ENCODE data around the gene MRPL4. TPM values are rescaled to one million over a fixed set of nuclear protein-coding genes. Genes with fewer than 3 reads are reported as not detected.

MRPL4 gene
- total and polyA plus RNA-seq, 2 of the 13 experiments (the other 11 are each of a cell fraction or from before 2014, with no cell fraction given): 40.6 to 42.5 TPM

DNA sequence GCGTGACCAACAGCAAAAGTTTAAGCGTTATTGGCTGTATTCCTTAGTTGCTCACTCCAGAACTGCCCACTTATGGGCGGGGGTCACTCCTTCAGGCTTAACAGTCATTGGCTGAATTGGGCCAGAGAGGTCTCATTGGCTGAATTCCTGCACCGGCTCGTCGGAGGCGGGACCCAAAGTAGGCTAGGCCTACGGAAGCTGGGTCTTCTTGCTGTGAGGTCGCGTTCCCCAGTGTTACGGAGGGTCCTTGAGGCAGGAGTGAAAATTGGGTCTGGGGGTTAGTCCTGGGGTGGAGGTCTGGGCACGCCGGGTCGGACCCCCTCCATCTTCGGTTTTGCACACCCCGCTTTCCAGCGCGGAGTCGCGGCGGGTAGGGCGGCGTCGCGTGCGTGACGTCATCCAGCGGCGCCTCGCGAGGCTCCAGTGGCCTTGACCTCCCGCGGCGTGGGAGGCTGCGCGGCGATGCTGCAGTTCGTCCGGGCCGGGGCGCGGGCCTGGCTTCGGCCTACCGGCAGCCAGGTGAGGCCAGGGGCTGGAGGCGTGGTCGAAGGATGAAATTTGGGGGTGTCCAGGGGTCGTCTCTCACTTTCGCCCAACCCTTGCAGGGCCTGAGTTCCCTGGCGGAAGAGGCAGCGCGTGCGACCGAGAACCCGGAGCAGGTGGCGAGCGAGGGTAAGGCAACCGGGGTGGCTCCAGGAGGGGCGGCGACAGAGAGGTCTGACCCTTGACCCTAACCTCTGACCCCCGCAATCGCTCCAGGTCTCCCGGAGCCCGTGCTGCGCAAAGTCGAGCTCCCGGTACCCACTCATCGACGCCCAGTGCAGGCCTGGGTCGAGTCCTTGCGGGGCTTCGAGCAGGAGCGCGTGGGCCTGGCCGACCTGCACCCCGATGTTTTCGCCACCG, at the start of gene MRPL4 (continued):
- TF ChIP-seq, protein P1, sequence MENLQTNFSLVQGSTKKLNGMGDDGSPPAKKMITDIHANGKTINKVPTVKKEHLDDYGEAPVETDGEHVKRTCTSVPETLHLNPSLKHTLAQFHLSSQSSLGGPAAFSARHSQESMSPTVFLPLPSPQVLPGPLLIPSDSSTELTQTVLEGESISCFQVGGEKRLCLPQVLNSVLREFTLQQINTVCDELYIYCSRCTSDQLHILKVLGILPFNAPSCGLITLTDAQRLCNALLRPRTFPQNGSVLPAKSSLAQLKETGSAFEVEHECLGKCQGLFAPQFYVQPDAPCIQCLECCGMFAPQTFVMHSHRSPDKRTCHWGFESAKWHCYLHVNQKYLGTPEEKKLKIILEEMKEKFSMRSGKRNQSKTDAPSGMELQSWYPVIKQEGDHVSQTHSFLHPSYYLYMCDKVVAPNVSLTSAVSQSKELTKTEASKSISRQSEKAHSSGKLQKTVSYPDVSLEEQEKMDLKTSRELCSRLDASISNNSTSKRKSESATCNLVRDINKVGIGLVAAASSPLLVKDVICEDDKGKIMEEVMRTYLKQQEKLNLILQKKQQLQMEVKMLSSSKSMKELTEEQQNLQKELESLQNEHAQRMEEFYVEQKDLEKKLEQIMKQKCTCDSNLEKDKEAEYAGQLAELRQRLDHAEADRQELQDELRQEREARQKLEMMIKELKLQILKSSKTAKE (CRISPR knock-in tag; IDR thresholded peaks at IDR 0.05; ENCODE audit: borderline replicate concordance): peak; percentile 58; the same call in 1 of the 2 replicates
- TF ChIP-seq, protein P2, sequence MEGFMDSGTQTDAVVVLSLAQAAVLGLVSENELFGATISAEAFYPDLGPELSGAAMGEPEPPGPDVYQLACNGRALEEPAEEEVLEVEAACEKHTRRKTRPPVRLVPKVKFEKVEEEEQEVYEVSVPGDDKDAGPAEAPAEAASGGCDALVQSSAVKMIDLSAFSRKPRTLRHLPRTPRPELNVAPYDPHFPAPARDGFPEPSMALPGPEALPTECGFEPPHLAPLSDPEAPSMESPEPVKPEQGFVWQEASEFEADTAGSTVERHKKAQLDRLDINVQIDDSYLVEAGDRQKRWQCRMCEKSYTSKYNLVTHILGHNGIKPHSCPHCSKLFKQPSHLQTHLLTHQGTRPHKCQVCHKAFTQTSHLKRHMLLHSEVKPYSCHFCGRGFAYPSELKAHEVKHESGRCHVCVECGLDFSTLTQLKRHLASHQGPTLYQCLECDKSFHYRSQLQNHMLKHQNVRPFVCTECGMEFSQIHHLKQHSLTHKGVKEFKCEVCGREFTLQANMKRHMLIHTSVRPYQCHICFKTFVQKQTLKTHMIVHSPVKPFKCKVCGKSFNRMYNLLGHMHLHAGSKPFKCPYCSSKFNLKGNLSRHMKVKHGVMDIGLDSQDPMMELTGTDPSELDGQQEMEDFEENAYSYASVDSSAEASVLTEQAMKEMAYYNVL (CRISPR knock-in tag; IDR thresholded peaks at IDR 0.05; ENCODE audit: borderline replicate concordance): peak; percentile 62; the same call in 1 of the 2 replicates
- TF ChIP-seq FIP1L1 (IDR thresholded peaks at IDR 0.05; ENCODE audit: borderline replicate concordance, insufficient read depth, low read depth, low read length) (no peak), SIN3A (IDR thresholded peaks at IDR 0.05; ENCODE audit: borderline replicate concordance, low read depth, low read length) (peak; percentile 90; the same call in 1 of the 2 replicates), POLR2A (IDR thresholded peaks at IDR 0.05; ENCODE audit: insufficient read depth in 1 of 2, low read depth in 2 of 2, low read length in 2 of 2) (peak; percentile 81 to 87), ZNF496 (CRISPR knock-in tag; IDR thresholded peaks at IDR 0.05; ENCODE audit: insufficient replicate concordance) (no peak), ZNF468 (CRISPR knock-in tag; IDR thresholded peaks at IDR 0.05) (0 out of 2 replicates have a peak, but pooled peaks have one; percentile 18), RFX5 (IDR thresholded peaks at IDR 0.05; ENCODE audit: low read depth, low read length) (peak; percentile 28; the same call in 1 of the 2 replicates), ZNF629 (CRISPR knock-in tag; conservative IDR thresholded peaks at IDR 0.05) (peak; percentile 18; the same call in 1 of the 2 replicates), ZNF138 (CRISPR knock-in tag; IDR thresholded peaks at IDR 0.05; ENCODE audit: low read depth) (peak; percentile 68; the same call in 1 of the 2 replicates), NRL (CRISPR knock-in tag; IDR thresholded peaks at IDR 0.05; ENCODE audit: borderline replicate concordance) (peak; percentile 79; the same call in 1 of the 2 replicates), ZNF207 (IDR thresholded peaks at IDR 0.05; ENCODE audit: borderline replicate concordance) (no peak), ZNF775 (CRISPR knock-in tag; IDR thresholded peaks at IDR 0.05; ENCODE audit: borderline replicate concordance) (0 out of 2 replicates have a peak, but pooled peaks have one; percentile 54)
- TF ChIP-seq, protein P3, sequence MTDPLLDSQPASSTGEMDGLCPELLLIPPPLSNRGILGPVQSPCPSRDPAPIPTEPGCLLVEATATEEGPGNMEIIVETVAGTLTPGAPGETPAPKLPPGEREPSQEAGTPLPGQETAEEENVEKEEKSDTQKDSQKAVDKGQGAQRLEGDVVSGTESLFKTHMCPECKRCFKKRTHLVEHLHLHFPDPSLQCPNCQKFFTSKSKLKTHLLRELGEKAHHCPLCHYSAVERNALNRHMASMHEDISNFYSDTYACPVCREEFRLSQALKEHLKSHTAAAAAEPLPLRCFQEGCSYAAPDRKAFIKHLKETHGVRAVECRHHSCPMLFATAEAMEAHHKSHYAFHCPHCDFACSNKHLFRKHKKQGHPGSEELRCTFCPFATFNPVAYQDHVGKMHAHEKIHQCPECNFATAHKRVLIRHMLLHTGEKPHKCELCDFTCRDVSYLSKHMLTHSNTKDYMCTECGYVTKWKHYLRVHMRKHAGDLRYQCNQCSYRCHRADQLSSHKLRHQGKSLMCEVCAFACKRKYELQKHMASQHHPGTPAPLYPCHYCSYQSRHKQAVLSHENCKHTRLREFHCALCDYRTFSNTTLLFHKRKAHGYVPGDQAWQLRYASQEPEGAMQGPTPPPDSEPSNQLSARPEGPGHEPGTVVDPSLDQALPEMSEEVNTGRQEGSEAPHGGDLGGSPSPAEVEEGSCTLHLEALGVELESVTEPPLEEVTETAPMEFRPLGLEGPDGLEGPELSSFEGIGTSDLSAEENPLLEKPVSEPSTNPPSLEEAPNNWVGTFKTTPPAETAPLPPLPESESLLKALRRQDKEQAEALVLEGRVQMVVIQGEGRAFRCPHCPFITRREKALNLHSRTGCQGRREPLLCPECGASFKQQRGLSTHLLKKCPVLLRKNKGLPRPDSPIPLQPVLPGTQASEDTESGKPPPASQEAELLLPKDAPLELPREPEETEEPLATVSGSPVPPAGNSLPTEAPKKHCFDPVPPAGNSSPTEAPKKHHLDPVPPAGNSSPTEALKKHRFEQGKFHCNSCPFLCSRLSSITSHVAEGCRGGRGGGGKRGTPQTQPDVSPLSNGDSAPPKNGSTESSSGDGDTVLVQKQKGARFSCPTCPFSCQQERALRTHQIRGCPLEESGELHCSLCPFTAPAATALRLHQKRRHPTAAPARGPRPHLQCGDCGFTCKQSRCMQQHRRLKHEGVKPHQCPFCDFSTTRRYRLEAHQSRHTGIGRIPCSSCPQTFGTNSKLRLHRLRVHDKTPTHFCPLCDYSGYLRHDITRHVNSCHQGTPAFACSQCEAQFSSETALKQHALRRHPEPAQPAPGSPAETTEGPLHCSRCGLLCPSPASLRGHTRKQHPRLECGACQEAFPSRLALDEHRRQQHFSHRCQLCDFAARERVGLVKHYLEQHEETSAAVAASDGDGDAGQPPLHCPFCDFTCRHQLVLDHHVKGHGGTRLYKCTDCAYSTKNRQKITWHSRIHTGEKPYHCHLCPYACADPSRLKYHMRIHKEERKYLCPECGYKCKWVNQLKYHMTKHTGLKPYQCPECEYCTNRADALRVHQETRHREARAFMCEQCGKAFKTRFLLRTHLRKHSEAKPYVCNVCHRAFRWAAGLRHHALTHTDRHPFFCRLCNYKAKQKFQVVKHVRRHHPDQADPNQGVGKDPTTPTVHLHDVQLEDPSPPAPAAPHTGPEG (CRISPR knock-in tag; IDR thresholded peaks at IDR 0.05): peak; percentile 39; the same call in 1 of the 2 replicates

Data from HepG2 (cell line).